NCI-H146 (cell line): Measurements from ENCODE around the gene BAG2.

Experiments
- DNase-seq: peaks from one replicate; lab custom pipeline; 2025; lab: John Stamatoyannopoulos, UW

The BAG2 gene

DNA sequence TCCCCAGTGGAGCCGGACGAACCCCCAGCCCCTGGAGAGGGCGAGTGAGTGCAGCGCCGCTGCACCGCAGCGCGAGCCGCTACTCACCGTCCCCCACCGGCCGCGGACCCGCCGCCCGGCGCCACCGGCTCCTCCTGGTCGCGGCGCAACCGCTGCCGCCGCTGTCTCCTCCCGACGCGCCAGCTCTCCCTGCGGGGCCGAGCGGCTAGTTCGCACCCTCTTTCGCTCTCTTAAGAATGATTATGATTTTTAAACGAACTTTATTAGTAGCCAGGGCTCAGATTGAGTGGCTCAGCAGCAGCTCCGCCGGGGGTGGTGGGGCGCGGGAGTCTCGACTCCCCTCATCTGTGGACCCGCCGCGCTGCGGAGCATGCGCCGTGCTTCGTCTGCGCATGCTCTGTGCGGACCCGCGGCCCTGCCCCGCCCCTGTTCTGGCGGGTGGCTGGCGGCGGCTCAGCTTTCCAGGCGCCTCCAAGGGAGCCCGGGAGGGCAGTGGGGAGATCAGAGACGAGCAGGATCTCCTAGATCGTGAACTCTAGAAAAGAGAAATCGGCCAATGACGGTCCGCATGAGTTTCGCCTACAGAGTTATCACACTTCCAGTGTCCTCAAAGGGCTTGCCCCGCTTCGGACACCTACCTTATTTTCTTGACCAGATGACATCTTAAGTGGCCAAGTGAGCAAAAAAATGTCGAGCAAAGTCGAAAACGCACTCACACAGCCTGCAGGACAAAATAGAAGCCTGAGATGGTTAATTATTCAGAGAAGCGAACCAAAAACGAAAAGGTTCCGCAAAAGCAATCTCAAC is 50.0 kb downstream of the BAG2 start, which contains the start of gene RAB23:
Gene RAB23 (minus strand): TSS at position 372 of the 807 bp plus-strand sequence. CDS start 11,927 bp downstream, outside the sequence.
- peak; percentile 85 for DNase-seq

GRCh38 chr6:57222743-57223077 is 50.6 kb downstream of the BAG2 start:
- DNase-seq = no peak

- no peak for DNase-seq
Observed at GRCh38 chr6:57224769-57225515, 52.8 kb downstream of the BAG2 start.

GRCh38 chr6:57226221-57226620 is 54.1 kb downstream of the BAG2 start:
- DNase-seq = peak; percentile 31
